ENCODE results near the gene KCNJ14.

KCNJ14 gene

GRCh38 chr19:48445256-48445605, 10.1 kb upstream of the KCNJ14 start:
- no peak for DNase-seq (ENCODE audit: low read depth in 1 of 2, low spot score in 1 of 2)

GRCh38 chr19:48445606-48446481, 9.5 kb upstream of the KCNJ14 start, which contains the start of gene GRWD1:
Gene GRWD1 (plus strand): TSS chr19:48445983. CDS start chr19:48446006, 23 bp downstream.
- peak; percentile 85 to 91 for DNase-seq (ENCODE audit: low read depth in 1 of 2, low spot score in 1 of 2)

GRCh38 chr19:48446579-48446978, 8.8 kb upstream of the KCNJ14 start:
- no peak for DNase-seq (ENCODE audit: low read depth in 1 of 2, low spot score in 1 of 2)

DNA sequence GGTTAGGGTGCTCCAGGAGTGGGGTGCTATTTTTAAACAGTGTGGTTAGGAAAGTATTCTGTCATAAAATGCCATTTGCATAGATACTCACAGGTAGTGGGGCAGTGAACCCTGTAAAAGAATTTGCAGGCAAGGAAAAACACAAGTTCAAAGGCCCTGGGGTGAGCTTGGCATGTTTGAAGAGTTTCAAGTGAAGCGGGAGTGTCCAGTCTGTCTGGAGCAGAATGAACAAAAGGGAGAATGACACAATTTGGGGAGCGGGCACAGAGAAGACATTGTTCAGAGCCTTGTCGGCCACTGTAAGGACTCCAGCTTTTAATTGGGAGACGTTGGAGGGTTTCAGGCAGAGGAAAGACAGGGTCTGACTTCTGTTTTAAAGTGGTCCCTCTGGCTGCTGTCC, 6.8 kb upstream of the KCNJ14 start:
- DNase-seq (ENCODE audit: low read depth in 1 of 2, low spot score in 1 of 2): no peak

- DNase-seq (ENCODE audit: low read depth in 1 of 2, low spot score in 1 of 2): no peak
Measured at GRCh38 chr19:48450441-48450840, 4.9 kb upstream of the KCNJ14 start.

GRCh38 chr19:48450863-48451262, 4.5 kb upstream of the KCNJ14 start:
- no peak for DNase-seq (ENCODE audit: low read depth in 1 of 2, low spot score in 1 of 2)

DNA sequence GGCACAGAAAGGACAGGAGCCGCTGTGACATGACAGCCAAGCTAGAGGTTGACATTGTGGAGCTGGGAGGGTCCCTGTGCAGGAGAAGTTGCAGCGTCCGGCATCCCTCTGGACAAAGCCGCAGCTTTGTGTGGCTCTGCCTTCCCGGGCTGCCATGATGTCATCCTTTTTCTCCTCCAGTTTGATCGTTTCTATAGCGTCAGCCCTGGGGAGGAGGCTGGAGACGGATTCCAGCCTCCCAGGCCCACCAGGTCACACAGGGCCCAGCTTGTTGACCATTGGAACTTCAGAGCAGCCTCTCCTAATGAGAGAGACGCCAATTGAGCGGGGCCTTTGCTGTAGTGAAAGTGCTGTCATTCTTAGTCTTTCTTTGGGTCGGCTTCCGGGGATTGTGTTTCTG, 3.8 kb upstream of the KCNJ14 start:
- no peak for DNase-seq (ENCODE audit: low read depth in 1 of 2, low spot score in 1 of 2)

GRCh38 chr19:48452289-48453190, 2.8 kb upstream of the KCNJ14 start:
- no peak for DNase-seq (ENCODE audit: low read depth in 1 of 2, low spot score in 1 of 2)

DNA sequence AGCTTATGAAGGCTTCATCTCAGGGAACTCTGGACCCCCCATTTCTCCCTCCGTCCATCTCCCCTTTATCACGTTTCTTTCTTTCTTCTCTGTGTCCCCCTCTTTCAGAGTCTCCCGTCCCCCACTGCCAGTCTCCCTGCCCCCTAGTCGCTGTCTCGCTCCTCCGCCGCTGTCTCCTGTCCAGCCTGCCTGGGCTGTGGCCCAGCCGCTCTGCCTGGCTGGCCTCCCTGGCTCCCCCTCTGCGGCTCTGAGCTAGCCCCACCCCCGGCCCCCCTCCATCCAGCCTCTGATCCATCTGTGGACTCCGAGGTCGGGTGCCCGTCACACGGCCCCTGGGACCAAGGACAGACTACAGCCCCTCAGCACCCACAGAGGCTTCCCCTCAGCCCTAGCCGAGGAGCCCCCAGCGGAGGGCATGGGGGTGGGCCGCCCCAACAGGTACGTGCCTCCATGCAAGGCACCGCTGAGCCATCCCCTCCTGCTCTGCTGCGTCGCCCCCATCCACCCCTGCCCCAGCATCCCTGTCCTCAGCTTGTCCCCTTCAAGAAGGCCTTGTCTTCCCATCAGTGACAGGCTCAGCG, 1.1 kb upstream of the KCNJ14 start:
- no peak for DNase-seq (ENCODE audit: low read depth in 1 of 2, low spot score in 1 of 2)

DNA sequence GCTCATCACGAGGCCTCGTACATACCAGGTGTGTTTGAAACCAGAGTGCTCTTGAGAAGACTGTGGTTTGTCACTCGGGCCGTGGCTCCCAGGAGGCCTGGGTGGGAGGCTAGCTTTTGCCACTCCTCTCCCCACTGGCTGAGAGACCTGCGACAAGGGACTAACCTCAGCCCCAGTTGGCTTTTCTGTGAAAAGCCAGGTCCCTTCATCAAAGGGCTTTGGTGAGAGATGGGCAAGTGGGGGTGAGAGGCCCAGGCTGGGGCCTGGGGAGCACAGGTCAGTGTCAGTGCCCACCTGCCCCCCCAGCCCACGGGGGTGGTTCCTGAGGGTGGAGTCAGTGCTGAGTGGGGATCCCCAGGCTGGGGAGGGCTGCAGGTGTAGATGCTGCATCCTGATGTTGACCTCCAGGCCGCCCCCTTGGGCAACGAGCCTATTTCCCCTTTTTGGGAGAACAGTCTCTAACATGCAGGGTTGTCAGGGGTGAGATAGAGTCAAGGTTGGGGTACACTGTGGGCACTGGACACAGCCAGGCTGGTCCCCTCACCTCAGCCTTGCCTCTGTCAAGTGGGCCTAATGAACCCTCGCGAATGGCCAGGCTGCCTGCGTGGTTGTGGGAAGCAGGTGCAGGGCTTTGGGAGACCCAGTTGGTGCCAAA, 661 bp downstream of the KCNJ14 start:
- no peak for DNase-seq (ENCODE audit: low read depth in 1 of 2, low spot score in 1 of 2)

- DNase-seq (ENCODE audit: low read depth in 1 of 2, low spot score in 1 of 2): no peak
Measured at GRCh38 chr19:48456864-48457263, 1.5 kb downstream of the KCNJ14 start.

DNA sequence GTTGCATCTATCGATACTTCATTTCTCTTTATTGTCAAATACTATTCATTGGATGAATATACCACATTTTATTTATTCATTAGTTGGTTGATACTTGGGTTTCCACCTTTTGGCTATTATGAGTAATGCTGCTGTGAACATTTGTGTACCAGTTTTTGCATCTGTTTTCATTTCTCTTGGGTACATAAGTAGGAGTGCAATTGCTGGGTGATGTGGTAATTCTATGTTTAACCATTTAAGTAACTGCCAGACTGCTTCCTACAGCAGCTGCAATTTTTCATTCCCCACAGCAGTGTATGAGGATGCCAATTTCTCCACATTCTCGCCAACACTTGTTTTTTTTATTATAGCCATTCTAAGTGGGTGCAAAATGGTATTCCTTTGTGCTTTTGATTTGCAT, 2.6 kb downstream of the KCNJ14 start:
- no peak for DNase-seq (ENCODE audit: low read depth in 1 of 2, low spot score in 1 of 2)

- no peak for DNase-seq (ENCODE audit: low read depth in 1 of 2, low spot score in 1 of 2)
Measured at GRCh38 chr19:48461651-48461981, 6.2 kb downstream of the KCNJ14 start.

- DNase-seq (ENCODE audit: low read depth in 1 of 2, low spot score in 1 of 2): no peak
Measured at GRCh38 chr19:48461982-48462655, 6.7 kb downstream of the KCNJ14 start.

DNA sequence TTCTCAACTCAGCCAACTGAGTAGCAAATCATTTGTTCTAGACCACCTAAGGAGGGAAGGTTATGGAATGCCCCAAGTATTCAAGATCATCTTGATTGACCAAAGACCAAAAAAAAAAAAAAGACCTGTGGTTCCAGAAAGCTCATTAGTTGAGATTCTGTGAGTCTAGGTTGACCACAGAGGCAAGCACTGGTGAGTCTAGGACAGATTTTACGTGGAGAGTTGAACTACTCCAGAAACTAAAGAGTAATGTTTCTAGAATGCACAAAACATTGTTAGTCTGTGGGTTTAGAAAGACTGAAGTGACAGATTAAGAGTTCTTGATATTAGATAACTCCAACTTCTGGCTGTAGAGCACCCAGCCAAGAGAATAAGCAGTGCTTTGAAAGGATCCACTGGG, 9.8 kb downstream of the KCNJ14 start:
- no peak for DNase-seq (ENCODE audit: low read depth in 1 of 2, low spot score in 1 of 2)

- no peak for DNase-seq (ENCODE audit: low read depth in 1 of 2, low spot score in 1 of 2)
Measured at GRCh38 chr19:48466561-48467325, 11.4 kb downstream of the KCNJ14 start.

DNA sequence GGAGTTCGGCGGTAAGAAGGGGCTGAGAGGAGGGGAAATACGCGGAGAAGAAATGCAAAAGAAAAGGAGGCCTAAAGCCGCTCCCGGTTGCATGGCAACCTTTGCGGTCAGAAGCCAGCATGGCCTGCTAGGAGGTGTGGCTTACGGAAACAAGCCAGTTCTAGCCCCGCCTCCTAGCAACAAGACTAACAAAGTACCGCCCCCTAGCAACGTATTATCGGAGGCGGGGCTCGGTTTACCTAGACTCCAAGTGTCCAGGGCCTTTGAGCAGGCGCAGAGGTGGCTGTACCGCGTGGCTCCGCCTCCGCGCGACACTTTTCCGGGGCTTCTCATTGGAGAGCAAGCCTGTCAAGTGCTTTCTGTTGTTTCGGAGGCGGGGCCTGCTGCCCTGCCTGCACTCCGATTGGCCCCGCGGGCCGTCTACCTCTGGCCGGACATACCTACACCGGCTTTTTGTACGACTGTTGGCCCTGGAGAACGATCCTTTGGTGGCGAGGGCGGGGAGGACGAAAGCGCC, 13.5 kb downstream of the KCNJ14 start:
- DNase-seq (ENCODE audit: low read depth in 1 of 2, low spot score in 1 of 2): peak; percentile 98 to 99

GRCh38 chr19:48469289-48469881, 14.0 kb downstream of the KCNJ14 start, which contains the start of gene CYTH2:
Gene CYTH2 (plus strand): TSS chr19:48469369. CDS start chr19:48469508, 139 bp downstream.
- DNase-seq (ENCODE audit: low read depth in 1 of 2, low spot score in 1 of 2): peak; percentile 48 to 56
